Breast epithelium (tissue), 3 donors: ENCODE results near the gene NAA11.

ENCODE experiments used
- POLR2AphosphoS5 ChIP-seq, 3 donors: sonication (generic); formaldehyde crosslinking; IDR thresholded peaks; one replicate each; pipeline ENCODE4 v1.6.1; 2017; ENCODE audit warnings: antibody characterized with exemption in 3 of 3
- TF ChIP-seq, protein P1 (sequence below), 3 donors: fragments of 450-650 bp; IDR thresholded peaks; one replicate each; pipeline ENCODE4 v1.5.1; 2016 to 2017; ENCODE audit warnings: antibody characterized with exemption in 3 of 3, mild to moderate bottlenecking in 3 of 3, moderate library complexity in 3 of 3

DNA sequence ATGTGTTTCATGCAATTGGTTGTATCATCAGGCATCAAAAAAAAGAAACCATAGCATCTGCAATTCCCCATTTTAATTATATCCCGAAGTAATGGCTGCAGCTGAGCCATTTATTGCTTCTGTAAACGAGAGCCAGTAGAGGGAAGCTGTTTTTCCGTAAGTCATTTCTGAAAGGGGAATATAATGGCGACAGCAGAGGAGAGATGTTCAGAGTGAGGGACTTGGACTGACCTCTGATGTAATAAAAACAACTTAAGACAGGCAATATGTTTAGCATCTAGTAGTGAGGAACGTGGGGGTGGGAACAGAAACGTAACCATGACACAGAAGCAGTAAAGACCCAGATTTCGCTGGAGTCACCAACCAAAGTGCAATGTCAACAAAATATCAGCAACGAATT lies 31.5 kb upstream of the NAA11 start:
- TF ChIP-seq, protein P1, sequence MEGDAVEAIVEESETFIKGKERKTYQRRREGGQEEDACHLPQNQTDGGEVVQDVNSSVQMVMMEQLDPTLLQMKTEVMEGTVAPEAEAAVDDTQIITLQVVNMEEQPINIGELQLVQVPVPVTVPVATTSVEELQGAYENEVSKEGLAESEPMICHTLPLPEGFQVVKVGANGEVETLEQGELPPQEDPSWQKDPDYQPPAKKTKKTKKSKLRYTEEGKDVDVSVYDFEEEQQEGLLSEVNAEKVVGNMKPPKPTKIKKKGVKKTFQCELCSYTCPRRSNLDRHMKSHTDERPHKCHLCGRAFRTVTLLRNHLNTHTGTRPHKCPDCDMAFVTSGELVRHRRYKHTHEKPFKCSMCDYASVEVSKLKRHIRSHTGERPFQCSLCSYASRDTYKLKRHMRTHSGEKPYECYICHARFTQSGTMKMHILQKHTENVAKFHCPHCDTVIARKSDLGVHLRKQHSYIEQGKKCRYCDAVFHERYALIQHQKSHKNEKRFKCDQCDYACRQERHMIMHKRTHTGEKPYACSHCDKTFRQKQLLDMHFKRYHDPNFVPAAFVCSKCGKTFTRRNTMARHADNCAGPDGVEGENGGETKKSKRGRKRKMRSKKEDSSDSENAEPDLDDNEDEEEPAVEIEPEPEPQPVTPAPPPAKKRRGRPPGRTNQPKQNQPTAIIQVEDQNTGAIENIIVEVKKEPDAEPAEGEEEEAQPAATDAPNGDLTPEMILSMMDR (IDR thresholded peaks at IDR 0.05), result no peak
- no peak for TF ChIP-seq POLR2AphosphoS5 (IDR thresholded peaks at IDR 0.05)
